ENCODE measurements around the gene CDC14A.

DNA sequence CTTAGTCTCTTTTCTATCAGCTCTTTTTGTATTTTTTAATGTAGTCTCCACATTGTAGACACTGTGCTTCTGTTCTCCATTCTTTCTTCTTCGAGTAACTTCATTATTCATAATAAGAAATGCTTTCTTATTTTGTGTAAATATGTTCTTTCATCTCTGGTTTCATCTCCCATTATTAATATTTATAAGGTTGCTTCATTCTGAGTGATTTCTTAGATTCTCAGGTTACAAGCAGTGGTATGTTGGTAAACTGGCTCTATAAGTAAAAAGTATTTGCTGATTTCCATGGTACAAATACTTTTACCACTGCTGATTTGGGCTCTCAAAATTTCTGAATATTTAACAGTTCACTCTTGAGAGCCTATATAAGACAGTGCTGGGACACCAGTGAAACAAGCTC is 81.3 kb downstream of the CDC14A start:
- TF ChIP-seq EZH2 (IDR thresholded peaks at IDR 0.05; ENCODE audit: borderline replicate concordance, low read depth, low read length, severe bottlenecking) (no peak), POLR2A (IDR thresholded peaks at IDR 0.05; ENCODE audit: low read depth, low read length) (no peak), POLR2AphosphoS5 (IDR thresholded peaks at IDR 0.05; ENCODE audit: insufficient read depth, low read depth, low read length) (no peak), GATA2 (IDR thresholded peaks at IDR 0.05; ENCODE audit: insufficient read depth, insufficient read length, low read depth, low read length) (no peak)
- TF ChIP-seq, protein P1, sequence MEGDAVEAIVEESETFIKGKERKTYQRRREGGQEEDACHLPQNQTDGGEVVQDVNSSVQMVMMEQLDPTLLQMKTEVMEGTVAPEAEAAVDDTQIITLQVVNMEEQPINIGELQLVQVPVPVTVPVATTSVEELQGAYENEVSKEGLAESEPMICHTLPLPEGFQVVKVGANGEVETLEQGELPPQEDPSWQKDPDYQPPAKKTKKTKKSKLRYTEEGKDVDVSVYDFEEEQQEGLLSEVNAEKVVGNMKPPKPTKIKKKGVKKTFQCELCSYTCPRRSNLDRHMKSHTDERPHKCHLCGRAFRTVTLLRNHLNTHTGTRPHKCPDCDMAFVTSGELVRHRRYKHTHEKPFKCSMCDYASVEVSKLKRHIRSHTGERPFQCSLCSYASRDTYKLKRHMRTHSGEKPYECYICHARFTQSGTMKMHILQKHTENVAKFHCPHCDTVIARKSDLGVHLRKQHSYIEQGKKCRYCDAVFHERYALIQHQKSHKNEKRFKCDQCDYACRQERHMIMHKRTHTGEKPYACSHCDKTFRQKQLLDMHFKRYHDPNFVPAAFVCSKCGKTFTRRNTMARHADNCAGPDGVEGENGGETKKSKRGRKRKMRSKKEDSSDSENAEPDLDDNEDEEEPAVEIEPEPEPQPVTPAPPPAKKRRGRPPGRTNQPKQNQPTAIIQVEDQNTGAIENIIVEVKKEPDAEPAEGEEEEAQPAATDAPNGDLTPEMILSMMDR (IDR thresholded peaks at IDR 0.05; ENCODE audit: extremely low read depth in 1 of 2, insufficient read depth in 1 of 2, low read depth in 1 of 2, low read length in 2 of 2): no peak
- TF ChIP-seq, protein P2, sequence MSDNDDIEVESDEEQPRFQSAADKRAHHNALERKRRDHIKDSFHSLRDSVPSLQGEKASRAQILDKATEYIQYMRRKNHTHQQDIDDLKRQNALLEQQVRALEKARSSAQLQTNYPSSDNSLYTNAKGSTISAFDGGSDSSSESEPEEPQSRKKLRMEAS (IDR thresholded peaks at IDR 0.05; ENCODE audit: insufficient read depth, insufficient read length): no peak

All from endothelial cell of umbilical vein (primary cell).